Lower lobe of right lung (tissue), 2 donors: Measurements from ENCODE around the gene HDAC4. TPM values are rescaled to one million over a fixed set of nuclear protein-coding genes. Genes with fewer than 3 reads are reported as not detected.
A peak's percentile ranks its signal among the peaks of the same experiment; 100 is the strongest.

ENCODE experiments used
- ATAC-seq, 2 donors: fragments of 200-7000 bp; cut with Tn5 transposase; one replicate each; pipeline ENCODE4 v1.9.1; 2020 to 2022; ENCODE audit warnings: mild to moderate bottlenecking in 2 of 2, moderate library complexity in 2 of 2
- DNase-seq: peaks from one replicate; pipeline ENCODE4 v3.0.0-alpha.2; 2020
- H3K27ac ChIP-seq: fragments of 200-600 bp; one replicate; pipeline ENCODE4 v1.8.0; 2022
- H3K27me3 ChIP-seq: fragments of 200-600 bp; one replicate; pipeline ENCODE4 v1.8.0; 2022; ENCODE audit warnings: low read depth
- H3K36me3 ChIP-seq: fragments of 200-600 bp; one replicate; pipeline ENCODE4 v1.8.0; 2022; ENCODE audit warnings: mild to moderate bottlenecking
- H3K4me1 ChIP-seq: fragments of 200-600 bp; one replicate; pipeline ENCODE4 v1.8.0; 2022
- H3K4me3 ChIP-seq: fragments of 200-600 bp; one replicate; pipeline ENCODE4 v1.8.0; 2022; ENCODE audit warnings: mild to moderate bottlenecking
- H3K9me3 ChIP-seq: fragments of 200-600 bp; one replicate; pipeline ENCODE4 v1.8.0; 2022
- CTCF ChIP-seq: fragments of 200-600 bp; IDR thresholded peaks from one replicate; pipeline ENCODE4 v1.8.0; 2022; ENCODE audit warnings: antibody characterized with exemption, mild to moderate bottlenecking
- intact Hi-C: fragments of 100-400 bp; cut with DNase I; formaldehyde crosslinking; loops from one replicate; pipeline ENCODE4 v1.11.0; 2022
- total RNA-seq: library from RNA; stranded (reverse); fragmentation: NEBNext Ultra II Directional; extraction: Animal tissue kit (Norgen Biotek cat#: 25700); gene quantifications from one replicate; pipeline ENCODE4 v1.2.1, GENCODE V29; 2021
- donor health status: DM: no; HTN: yes; CAD: no; lungs with severe emphysema.

HDAC4 gene
- total RNA-seq, 1 donor from 2014 or later = 44.9 TPM

GRCh38 chr2:239223310-239224198 is 177.3 kb downstream of the HDAC4 start:
- TF ChIP-seq CTCF = no peak
- no peaks in the 10 kb centered on the region for H3K9me3 ChIP-seq
- ATAC-seq (peak; percentile 57 to 60), DNase-seq (no peak)
- intact Hi-C loops = no loop called here
- no peaks in the 10 kb centered on the region for H3K27me3 ChIP-seq
- H3K27ac ChIP-seq = peak overlapping the region; percentile 93
- peaks cover 75% of the 10 kb centered on the region for H3K4me1 ChIP-seq
- H3K36me3 ChIP-seq = no peaks in the 10 kb centered on the region
- H3K4me3 ChIP-seq = peak overlapping the region; percentile 35

- Histone ChIP-seq H3K27ac (peak overlapping the region; percentile 93), H3K4me1 (peaks cover 72% of the 10 kb centered on the region), H3K4me3 (peak overlapping the region; percentile 35), H3K36me3 (no peaks in the 10 kb centered on the region), H3K27me3 (no peaks in the 10 kb centered on the region), H3K9me3 (no peaks in the 10 kb centered on the region)
- ATAC-seq = peak; percentile 65 to 75
- DNase-seq = no peak
- TF ChIP-seq CTCF = no peak
- intact Hi-C loops = no loop called here
Observed at GRCh38 chr2:239222706-239223309, 178.0 kb downstream of the HDAC4 start.

DNA sequence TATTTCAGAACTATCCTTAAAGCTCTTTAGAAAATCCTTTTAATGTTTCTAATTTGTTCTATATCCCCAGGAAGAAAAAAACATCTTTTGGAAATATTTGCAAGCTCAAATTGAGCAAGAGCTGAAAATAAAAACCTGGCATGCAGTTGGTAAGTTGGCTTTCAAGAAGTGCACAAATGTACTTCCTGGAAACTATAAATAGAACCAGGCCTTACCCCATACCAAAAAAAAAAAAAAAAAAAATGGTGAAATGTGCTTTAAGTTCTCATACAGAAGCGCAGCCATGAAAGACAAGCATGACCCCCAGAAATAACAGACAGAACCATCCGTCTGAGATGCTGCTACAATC is 178.5 kb downstream of the HDAC4 start:
- TF ChIP-seq CTCF = no peak
- ATAC-seq (peak; percentile 75 to 80), DNase-seq (no peak)
- H3K36me3 ChIP-seq = no peaks in the 10 kb centered on the region
- peaks cover 69% of the 10 kb centered on the region for H3K4me1 ChIP-seq
- peak overlapping the region; percentile 35 for H3K4me3 ChIP-seq
- no peaks in the 10 kb centered on the region for H3K9me3 ChIP-seq
- H3K27me3 ChIP-seq = no peaks in the 10 kb centered on the region
- H3K27ac ChIP-seq = peak overlapping the region; percentile 93
- intact Hi-C loops = no loop called here

GRCh38 chr2:239220981-239221396 is 179.8 kb downstream of the HDAC4 start:
- no peak for ATAC-seq
- H3K4me1 ChIP-seq = peaks cover 68% of the 10 kb centered on the region
- no peak overlapping the region for H3K4me3 ChIP-seq
- TF ChIP-seq CTCF = no peak
- H3K27ac ChIP-seq = peak overlapping the region; percentile 93
- H3K27me3 ChIP-seq = no peaks in the 10 kb centered on the region
- no peaks in the 10 kb centered on the region for H3K36me3 ChIP-seq
- DNase-seq = no peak
- no peaks in the 10 kb centered on the region for H3K9me3 ChIP-seq
- intact Hi-C loops = no loop called here

DNA sequence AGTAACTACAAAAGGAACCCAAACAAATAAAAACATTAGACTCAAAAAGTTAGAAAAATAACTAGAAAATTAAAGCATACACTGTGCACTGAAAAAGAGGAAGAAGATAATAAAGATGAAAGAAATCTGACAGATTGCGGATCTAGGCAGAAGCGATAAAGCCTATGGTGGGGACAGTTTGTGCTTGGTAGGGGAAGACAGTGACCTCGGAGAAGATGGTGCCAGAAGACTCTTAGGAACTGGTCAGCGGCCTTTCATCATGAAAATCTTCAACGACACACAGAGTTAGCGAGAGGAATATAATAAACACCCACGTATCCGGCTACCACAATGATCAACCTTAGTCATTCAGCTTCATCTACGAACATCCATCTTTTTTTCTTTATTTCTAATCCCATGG is 180.5 kb downstream of the HDAC4 start:
- no peaks in the 10 kb centered on the region for H3K9me3 ChIP-seq
- no peak for ATAC-seq
- H3K27me3 ChIP-seq = no peaks in the 10 kb centered on the region
- no peak for DNase-seq
- intact Hi-C loops = no loop called here
- no peaks in the 10 kb centered on the region for H3K36me3 ChIP-seq
- peak overlapping the region; percentile 93 for H3K27ac ChIP-seq
- no peak overlapping the region for H3K4me3 ChIP-seq
- no peak for TF ChIP-seq CTCF
- H3K4me1 ChIP-seq = peaks cover 62% of the 10 kb centered on the region
